Ishikawa (cell line): ENCODE data around the gene MTA1.

Source experiments
- CEBPB ChIP-seq: IDR thresholded peaks from 2 replicates; pipeline ENCODE4 v1.6.1; 2012
- CREB1 ChIP-seq: IDR thresholded peaks from 2 replicates; pipeline ENCODE4 v1.6.1; 2012; ENCODE audit warnings: low read depth
- EGR1 ChIP-seq: IDR thresholded peaks from 2 replicates; pipeline ENCODE4 v1.6.1; 2012
- EP300 ChIP-seq: IDR thresholded peaks from 2 replicates; pipeline ENCODE4 v1.6.1; 2012; ENCODE audit warnings: borderline replicate concordance
- FOXM1 ChIP-seq: IDR thresholded peaks from 2 replicates; pipeline ENCODE4 v1.6.1; 2012; ENCODE audit warnings: low read depth, borderline replicate concordance
- NFIC ChIP-seq: IDR thresholded peaks from 2 replicates; pipeline ENCODE4 v1.6.1; 2012
- RAD21 ChIP-seq: IDR thresholded peaks from 2 replicates; pipeline ENCODE4 v1.6.1; 2012; ENCODE audit warnings: low read depth
- TAF1 ChIP-seq: IDR thresholded peaks from 2 replicates; pipeline ENCODE4 v1.6.1; 2012; ENCODE audit warnings: low read depth, mild to moderate bottlenecking
- TCF12 ChIP-seq: IDR thresholded peaks from 2 replicates; pipeline ENCODE4 v1.6.1; 2012; ENCODE audit warnings: low read depth
- TEAD4 ChIP-seq: IDR thresholded peaks from 2 replicates; pipeline ENCODE4 v1.6.1; 2012
- YY1 ChIP-seq: IDR thresholded peaks from 2 replicates; pipeline ENCODE4 v1.6.1; 2012; ENCODE audit warnings: low read depth
- ZBTB7A ChIP-seq: IDR thresholded peaks from 2 replicates; pipeline ENCODE4 v1.6.1; 2012; ENCODE audit warnings: low read depth
- TF ChIP-seq, protein P1 (sequence below): IDR thresholded peaks from 2 replicates; pipeline ENCODE4 v1.6.1; 2012
- TF ChIP-seq, protein P2 (sequence below): IDR thresholded peaks from 2 replicates; pipeline ENCODE4 v1.6.1; 2012
- TF ChIP-seq, protein P3 (sequence below): IDR thresholded peaks from 2 replicates; pipeline ENCODE4 v1.6.1; 2012; ENCODE audit warnings: low read depth, mild to moderate bottlenecking

The MTA1 gene

DNA sequence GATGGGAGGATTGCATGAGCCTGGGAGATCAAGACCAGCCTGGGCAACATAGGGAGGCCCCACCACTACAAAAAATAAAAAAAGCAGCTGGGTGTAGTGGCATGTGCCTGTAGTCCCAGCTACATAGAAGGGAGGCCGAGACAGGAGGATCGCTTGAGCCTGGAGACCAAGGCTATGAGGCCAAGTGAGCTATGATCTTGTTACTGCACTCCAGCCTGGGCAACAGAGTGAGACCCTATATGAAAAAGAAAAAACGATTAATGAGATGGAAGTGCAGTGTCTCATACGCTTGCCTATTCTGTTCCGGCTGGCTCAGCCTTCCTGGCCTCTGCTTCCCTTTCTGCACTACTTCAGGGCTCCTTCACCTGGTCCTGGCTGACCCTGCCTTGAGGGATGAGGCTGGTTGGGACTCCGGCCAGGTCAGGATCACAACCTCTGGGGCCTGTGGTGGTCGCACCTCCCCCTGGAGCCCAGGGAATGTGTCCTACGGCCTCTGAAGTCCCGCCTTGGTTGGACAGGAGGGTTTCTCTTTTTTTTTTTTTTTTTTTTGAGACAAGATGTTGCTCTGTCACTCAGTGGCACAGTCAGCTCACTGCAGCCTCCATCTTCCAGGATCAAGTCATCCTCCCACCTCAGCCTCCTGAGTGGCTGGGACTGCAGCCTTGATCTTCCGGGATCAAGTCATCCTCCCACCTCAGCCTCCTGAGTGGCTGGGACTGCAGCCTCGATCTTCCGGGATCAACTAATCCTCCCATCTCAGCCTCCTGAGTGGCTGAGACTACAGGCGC lies 82.1 kb downstream of the MTA1 start:
- no peak for TF ChIP-seq NFIC
- TF ChIP-seq, protein P1, sequence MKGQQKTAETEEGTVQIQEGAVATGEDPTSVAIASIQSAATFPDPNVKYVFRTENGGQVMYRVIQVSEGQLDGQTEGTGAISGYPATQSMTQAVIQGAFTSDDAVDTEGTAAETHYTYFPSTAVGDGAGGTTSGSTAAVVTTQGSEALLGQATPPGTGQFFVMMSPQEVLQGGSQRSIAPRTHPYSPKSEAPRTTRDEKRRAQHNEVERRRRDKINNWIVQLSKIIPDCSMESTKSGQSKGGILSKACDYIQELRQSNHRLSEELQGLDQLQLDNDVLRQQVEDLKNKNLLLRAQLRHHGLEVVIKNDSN, result no peak
- TF ChIP-seq, protein P2, sequence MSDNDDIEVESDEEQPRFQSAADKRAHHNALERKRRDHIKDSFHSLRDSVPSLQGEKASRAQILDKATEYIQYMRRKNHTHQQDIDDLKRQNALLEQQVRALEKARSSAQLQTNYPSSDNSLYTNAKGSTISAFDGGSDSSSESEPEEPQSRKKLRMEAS, result no peak
- TF ChIP-seq CREB1, result no peak
- no peak for TF ChIP-seq TAF1
- TF ChIP-seq EGR1, result no peak
- TF ChIP-seq TEAD4, result no peak
- TF ChIP-seq ZBTB7A, result no peak
- TF ChIP-seq, protein P3, sequence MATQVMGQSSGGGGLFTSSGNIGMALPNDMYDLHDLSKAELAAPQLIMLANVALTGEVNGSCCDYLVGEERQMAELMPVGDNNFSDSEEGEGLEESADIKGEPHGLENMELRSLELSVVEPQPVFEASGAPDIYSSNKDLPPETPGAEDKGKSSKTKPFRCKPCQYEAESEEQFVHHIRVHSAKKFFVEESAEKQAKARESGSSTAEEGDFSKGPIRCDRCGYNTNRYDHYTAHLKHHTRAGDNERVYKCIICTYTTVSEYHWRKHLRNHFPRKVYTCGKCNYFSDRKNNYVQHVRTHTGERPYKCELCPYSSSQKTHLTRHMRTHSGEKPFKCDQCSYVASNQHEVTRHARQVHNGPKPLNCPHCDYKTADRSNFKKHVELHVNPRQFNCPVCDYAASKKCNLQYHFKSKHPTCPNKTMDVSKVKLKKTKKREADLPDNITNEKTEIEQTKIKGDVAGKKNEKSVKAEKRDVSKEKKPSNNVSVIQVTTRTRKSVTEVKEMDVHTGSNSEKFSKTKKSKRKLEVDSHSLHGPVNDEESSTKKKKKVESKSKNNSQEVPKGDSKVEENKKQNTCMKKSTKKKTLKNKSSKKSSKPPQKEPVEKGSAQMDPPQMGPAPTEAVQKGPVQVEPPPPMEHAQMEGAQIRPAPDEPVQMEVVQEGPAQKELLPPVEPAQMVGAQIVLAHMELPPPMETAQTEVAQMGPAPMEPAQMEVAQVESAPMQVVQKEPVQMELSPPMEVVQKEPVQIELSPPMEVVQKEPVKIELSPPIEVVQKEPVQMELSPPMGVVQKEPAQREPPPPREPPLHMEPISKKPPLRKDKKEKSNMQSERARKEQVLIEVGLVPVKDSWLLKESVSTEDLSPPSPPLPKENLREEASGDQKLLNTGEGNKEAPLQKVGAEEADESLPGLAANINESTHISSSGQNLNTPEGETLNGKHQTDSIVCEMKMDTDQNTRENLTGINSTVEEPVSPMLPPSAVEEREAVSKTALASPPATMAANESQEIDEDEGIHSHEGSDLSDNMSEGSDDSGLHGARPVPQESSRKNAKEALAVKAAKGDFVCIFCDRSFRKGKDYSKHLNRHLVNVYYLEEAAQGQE, result no peak
- no peak for TF ChIP-seq EP300
- no peak for TF ChIP-seq FOXM1
- no peak for TF ChIP-seq YY1
- no peak for TF ChIP-seq TCF12
- no peak for TF ChIP-seq CEBPB
- no peak for TF ChIP-seq RAD21

DNA sequence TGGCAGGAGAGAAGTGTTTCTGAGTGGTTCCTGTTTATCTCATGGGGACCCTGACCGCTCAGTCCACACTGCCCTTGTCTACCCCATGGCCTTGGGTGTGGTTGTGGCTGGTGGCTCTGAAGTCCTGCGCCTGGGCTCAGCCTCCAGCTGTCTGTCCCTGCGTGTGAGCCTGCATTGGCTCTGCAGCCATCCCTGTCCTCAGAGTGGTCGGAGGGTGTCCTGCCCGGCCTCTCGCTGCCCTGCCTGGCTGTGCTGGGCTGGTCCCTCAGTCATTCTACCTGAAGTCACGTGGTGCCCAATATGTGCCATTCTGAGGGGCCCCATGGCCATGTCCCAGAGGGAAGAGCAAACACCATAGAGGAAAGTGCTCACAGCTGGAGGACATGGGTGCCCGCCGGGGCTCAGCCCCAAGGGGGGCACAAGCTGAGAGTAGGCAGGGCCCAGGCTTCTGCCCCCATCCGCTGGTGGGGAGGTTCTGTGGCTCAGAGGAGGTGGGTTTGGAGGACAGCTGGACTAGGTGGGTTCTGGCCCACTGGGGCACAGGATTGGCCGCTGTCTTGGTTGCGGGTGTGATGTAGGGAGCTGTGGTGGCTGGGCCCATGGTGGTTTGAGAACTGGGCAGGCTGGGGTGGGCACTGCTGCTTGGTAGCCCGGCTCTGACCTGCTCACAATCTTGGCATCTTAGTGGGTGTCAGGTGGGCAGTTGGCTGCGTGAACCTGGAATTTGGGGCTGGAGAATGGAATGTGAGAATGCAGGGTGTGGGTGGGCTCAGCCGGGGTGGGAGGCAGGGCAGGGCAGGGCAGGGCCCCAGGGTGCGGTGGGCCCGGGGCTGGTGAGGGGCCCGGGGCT lies 83.0 kb downstream of the MTA1 start:
- TF ChIP-seq ZBTB7A (no peak), YY1 (no peak), EGR1 (no peak), TEAD4 (no peak), FOXM1 (no peak)
- TF ChIP-seq, protein P1, result no peak

DNA sequence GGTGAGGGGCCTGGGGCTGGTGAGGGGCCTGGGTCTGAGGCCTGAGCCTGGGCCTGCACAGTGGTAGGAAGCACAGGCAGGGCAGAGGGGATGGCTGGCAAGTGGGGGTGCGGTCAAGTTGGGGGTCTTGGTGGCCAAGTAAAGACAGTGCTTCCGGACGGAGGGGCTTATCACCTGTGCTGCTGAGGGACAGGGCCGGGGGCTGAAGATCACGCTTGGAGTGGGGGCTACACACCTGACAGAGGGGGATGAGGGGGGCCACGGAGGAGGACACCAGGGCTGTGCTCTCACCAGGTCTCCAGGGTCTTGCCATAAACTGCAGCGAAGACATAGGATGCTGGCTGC lies 83.6 kb downstream of the MTA1 start:
- TF ChIP-seq TAF1 (no peak), EP300 (no peak), NFIC (no peak), FOXM1 (no peak), TCF12 (no peak), YY1 (no peak), CREB1 (no peak), ZBTB7A (no peak), EGR1 (no peak), TEAD4 (no peak)
- TF ChIP-seq, protein P2, result no peak
- TF ChIP-seq, protein P1, result no peak

DNA sequence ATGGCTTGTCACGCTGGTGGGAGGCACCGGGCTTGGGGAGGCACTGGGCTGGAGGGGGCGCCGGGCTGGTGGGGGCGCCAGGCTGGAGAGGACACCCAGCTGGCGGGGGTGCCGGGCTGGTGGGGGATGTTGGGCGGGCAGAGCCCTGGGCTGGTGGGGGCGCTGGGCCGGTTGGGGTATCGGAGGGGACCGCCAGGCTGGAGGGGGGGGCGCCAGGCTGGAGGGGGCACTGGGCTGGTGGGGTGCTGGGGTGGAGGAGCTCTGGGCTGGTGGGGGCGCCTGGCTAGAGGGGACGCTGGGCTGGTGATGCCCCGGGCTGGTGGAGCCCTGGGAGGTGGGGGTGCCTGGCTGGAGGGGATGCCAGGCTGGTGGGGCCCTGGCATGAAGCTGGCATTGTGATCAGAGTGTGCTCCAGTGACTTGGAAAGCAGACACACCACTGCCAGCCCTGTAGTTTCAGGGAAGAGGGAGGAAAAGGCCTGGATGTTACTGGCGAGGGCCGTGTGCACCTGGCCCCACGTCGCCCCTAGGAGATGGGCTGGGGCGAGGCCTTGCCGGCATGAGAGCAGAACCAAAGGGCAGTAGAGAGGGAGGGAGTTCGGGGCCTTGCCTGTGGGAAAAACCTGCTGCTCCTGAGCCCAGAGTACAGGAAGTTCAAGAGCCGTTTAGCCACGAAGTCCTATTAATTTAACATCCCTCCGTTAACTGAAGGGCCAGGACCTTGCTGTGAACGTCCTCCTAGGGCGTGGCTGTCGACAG lies 84.5 kb downstream of the MTA1 start:
- TF ChIP-seq, protein P2, result no peak
- TF ChIP-seq TAF1 (no peak), NFIC (no peak), CEBPB (no peak), RAD21 (no peak), TCF12 (no peak), TEAD4 (no peak), EP300 (no peak), EGR1 (no peak)
- TF ChIP-seq, protein P3, result no peak
